Midbrain (tissue), 1 donor: ENCODE data around the gene CXCL14.

Source experiments
- DNase-seq: peaks from one replicate; lab custom pipeline; 2025; lab: John Stamatoyannopoulos, UW

CXCL14 gene

GRCh38 chr5:135596157-135596763 is 17.5 kb upstream of the CXCL14 start:
- DNase-seq = no peak

- no peak for DNase-seq
These were observed 15.7 kb upstream of the CXCL14 start for GRCh38 chr5:135594416-135594960.

DNA sequence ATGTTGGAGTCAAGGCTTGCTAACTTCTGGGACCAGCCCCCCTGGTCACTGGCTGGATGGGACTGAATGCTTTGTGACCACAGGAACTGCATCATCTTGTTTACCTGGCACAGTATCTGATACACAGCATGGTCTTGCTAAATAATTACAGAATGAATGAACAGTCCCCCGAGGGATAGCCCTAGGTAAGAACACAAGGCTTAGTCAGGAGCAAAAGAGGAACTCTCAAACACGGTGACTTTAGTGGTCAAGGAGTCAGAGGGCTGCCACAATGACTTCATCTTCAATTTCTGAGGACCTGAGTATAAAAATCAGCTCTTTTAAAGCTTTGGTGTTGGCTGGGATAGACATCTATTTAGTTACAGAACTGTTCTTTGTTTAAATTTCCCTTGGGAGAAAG is 15.1 kb upstream of the CXCL14 start:
- DNase-seq = no peak

DNA sequence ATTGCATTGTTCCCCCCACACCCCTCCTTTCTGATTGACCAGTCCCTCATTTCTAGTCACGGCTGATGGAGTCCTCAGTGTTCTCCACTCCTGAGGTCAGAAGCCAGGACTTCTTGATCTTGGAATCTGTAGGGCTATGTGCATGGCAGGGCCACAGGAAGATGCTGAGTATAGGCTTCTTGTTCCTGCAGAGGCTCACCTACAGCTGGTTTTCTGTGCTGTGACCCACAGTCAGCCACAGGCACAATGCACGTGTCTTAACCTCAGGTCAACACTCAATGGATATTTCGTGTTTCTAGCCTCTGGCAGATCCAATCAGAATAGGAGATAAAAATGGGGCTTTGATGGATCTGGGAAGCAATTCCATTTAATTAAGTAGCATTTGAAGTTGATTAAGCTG is 14.3 kb upstream of the CXCL14 start:
- DNase-seq = no peak

DNA sequence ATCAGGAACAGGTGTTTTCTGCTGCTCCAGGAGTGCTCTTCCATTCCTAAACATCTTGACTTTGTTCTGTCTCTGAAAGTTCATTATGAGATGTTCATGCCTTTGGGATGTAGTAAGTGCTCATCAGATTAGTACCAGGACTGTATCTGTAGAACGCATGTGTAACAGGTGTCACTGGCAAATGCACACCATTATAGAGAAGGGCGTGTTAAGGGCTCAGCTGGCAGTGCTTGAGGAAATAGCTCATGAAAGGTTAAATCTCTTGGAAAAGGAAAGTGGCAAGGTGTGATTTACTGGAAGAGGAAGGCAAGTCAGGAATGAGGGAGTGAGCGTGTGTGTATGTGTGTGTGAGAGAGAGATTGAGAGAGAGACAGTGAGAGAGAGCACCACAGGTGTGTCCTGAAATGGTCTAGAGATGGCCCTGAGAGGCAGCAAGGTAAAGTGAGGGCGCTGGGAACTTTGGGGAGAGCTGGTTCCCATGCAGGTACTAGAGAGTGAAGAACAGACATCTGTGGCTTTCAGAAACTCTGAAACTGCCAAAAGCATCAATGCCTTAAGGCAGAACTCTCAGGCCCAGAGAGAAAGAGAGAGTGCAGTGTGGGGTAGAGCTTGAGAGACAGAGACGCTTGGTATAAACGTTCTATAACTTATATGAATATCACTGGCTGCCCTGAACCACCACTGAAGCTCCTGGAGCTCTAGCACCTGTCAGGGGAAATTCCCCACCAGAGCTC is 13.7 kb upstream of the CXCL14 start:
- no peak for DNase-seq

DNA sequence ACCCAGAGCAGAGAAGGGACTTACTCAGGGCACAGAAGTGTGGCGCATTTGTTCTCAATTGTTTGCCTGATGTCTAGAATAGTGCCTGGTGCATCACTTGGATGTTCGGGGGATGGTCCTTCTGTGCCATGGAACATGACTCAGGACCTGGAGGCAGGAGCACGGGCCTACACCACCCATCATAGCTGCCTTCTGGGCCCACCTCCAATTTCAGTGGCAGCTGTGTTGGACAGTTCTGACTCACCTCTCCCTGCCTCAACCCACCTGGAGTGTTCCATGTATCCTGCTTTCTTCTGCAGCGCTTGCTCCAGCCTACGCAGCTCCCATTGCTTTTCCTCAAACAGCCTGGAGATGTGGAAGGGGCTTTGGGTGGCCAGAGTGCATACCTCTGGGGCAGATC is 12.5 kb upstream of the CXCL14 start:
- no peak for DNase-seq

DNA sequence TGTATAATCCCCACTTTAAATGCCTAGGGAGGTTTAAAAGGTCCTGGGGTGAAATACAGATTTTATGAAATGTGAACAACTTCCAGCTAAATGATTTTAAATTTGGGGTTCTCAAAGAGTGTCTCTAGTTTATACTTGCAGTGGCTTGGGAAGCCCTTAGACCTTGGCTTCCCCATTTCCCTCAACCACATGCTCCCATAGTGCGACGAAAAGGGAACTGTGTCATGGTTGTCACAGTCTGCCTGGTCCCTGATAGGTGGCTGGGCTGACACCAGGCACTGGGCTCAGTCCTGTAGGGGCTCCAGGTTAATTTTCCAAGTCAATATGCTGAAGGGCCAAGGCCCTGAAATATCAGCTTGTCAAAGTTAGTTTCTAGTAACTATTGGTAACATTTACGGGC is 10.4 kb upstream of the CXCL14 start:
- DNase-seq = no peak

GRCh38 chr5:135587721-135588663 is 9.2 kb upstream of the CXCL14 start:
- no peak for DNase-seq

- no peak for DNase-seq
These were observed 6.1 kb upstream of the CXCL14 start for GRCh38 chr5:135584918-135585317.

- DNase-seq = no peak
These were observed 5.5 kb upstream of the CXCL14 start for GRCh38 chr5:135584276-135584675.

DNA sequence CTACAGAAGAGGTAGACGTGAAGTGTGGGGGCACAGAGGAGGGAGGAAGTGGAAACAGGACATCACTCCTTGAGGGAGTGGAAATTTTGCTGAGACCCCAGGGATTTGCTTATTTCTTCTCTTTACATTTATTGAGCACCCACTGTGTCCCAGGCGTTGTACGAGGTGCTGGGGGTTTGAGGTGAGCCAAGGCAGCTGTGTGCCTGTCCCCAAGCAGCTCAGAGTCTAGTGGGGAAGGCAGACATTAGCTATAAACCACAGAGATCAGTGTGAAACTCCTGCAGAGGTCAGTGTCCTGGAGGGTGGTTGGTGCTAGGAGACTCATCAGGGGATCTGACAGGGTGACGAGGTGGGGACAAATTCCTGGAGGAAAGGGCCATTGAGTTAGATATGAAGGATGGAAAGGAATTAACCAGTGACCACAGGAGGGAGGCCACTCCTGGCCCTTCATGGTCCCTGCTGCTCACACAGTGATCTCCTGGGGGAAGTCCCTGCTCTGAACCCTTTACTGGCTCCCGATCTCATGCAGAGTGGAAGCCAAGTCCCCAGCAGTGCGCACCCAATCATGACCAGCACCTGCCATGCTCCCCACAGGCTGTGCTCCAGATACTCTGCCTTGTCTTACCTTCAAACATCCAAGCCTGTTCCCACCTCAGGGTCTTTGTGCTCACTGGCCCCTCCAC is 3.4 kb upstream of the CXCL14 start:
- DNase-seq = no peak

GRCh38 chr5:135578305-135578684 is 496 bp downstream of the CXCL14 start:
- no peak for DNase-seq

- no peak for DNase-seq
These were observed 1.4 kb downstream of the CXCL14 start for GRCh38 chr5:135577421-135577820.

- no peak for DNase-seq
These were observed 2.7 kb downstream of the CXCL14 start for GRCh38 chr5:135576075-135576599.

GRCh38 chr5:135574493-135574892 is 4.3 kb downstream of the CXCL14 start:
- no peak for DNase-seq

DNA sequence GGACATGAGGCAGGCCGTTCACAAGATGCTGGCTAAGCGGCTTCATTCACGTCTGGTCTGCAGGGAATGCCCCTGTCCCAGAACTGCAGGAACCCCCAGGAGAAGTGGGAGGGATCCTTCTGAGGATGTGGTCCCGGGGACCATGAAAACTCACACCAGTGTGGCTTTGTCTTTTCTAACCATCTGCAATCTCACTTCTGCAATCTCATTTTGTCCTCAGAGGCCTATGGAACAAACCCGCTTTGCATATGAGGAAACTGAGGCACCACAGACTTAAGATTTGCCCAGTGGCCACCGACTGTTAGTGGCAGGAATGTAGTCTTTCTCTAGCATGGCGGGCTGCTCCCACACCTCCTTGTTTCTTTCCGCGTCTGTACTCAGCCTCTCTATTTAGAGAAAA is 6.9 kb downstream of the CXCL14 start:
- DNase-seq = no peak

GRCh38 chr5:135571066-135571609 is 7.7 kb downstream of the CXCL14 start:
- no peak for DNase-seq

DNA sequence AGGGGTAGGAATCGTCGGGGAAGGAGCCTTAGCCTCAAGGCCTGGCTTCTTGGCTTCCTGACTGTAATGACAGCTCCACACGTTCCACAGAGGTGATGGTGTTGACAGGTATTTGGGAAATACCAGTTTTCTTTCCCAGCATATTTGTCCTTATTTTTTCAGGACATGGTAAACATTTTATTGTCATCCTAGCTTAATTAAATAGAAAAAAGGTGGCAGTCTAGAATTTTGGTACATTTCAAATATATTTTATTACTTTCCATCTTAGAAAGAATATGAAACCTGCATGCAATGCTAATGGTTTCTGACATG is 8.4 kb downstream of the CXCL14 start:
- DNase-seq = no peak

GRCh38 chr5:135569755-135570452 is 8.9 kb downstream of the CXCL14 start:
- DNase-seq = no peak

- DNase-seq = no peak
These were observed 9.8 kb downstream of the CXCL14 start for GRCh38 chr5:135568923-135569360.

DNA sequence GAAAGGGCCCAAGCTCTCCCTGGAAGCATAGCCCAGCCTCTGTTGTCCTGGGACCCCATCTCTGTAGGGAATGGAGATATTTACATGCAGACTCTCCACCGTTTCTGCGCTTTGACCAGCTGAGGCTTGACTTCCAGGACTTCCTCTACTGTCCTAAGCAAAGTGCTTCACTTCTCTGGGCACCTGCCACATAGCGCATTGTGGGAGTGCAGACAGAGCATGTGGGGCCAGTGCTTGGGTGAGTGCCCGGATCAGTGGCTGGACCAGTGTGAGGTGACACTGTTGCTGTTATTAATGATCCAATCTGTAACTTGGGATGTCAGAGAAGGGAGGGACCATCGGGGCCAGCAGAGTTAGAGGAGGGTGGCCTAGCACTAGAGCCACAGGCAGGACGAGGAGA is 10.5 kb downstream of the CXCL14 start:
- DNase-seq = no peak
